Pancreas (tissue), 10 donors: ENCODE results near the gene LPIN3. TPM values are rescaled to one million over a fixed set of nuclear protein-coding genes. Genes with fewer than 3 reads are reported as not detected.

Experiments used
- ATAC-seq, 4 donors: fragments of 200-7000 bp; cut with Tn5 transposase; one replicate each; pipeline versions ENCODE4 v1.8.0 to v1.9.1; 2020; ENCODE audit warnings: mild to moderate bottlenecking in 4 of 4, moderate library complexity in 4 of 4
- DNase-seq, 6 donors: peaks; one replicate each; pipeline ENCODE4 v3.0.0-alpha.2; 2020
- FAIRE-seq: peaks from 2 replicates; lab custom pipeline; 2012; peaks lifted over from hg19 to GRCh38; lab: Jason Lieb, UNC
- H3K27ac ChIP-seq, 4 donors: fragments of 200-600 bp; sonication (generic); 1 replicate in 3 of 4; 2 replicates in 1 of 4; pipeline versions ENCODE4 v1.5.0 to v1.8.0; 2020
- H3K27me3 ChIP-seq, 4 donors: fragments of 200-600 bp; one replicate each; pipeline ENCODE4 v1.8.0; 2021
- H3K36me3 ChIP-seq, 3 donors: fragments of 200-600 bp; sonication (generic) in 1 of 3; one replicate each; pipeline versions ENCODE4 v1.5.0 to v1.8.0; 2020 to 2021
- H3K4me1 ChIP-seq, 3 donors: fragments of 200-600 bp; one replicate each; pipeline ENCODE4 v1.8.0; 2021
- H3K4me3 ChIP-seq, 4 donors: fragments of 200-600 bp; sonication (generic) in 2 of 4; one replicate each; pipeline versions ENCODE4 v1.5.0 to v1.8.0; 2020 to 2021
- H3K9me3 ChIP-seq, 4 donors: fragments of 200-600 bp; one replicate each; pipeline ENCODE4 v1.8.0; 2021
- CTCF ChIP-seq, 4 donors: fragments of 200-600 bp; sonication (generic) in 3 of 4; IDR thresholded peaks; one replicate each; pipeline versions ENCODE4 v1.5.0 to v1.8.0; 2021; ENCODE audit warnings: antibody characterized with exemption in 4 of 4
- WGBS, 2 donors: extraction: QIAGEN DNeasy Blood & Tissue Kit; methylation state at CpG; one replicate each; pipeline ENCODE4 v1.1.7; 2013; 5-methylcytosine and 5-hydroxymethylcytosine counted together
- intact Hi-C, 3 donors: fragments of 100-400 bp; cut with DNase I; formaldehyde crosslinking; loops; one replicate each; pipeline versions ENCODE4 v1.11.1 to v1.14.2; 2022
- polyA plus RNA-seq, 2 donors: library from polyadenylated mRNA; stranded (reverse); fragments of 200-250 nt; gene quantifications; one replicate each; pipeline ENCODE4 v1.2.3, GENCODE V29; 2013
- total RNA-seq, 6 donors: library from RNA; stranded (reverse); fragmentation: NEBNext Ultra II Directional in 4 of 6; extraction: Animal tissue kit (Norgen Biotek cat#: 25700) in 4 of 6; gene quantifications; one replicate each; pipeline versions ENCODE4 v1.2.1 to v1.2.4, GENCODE V29; 2021 to 2023
- donor health status: healthy with polysubstance abuse.
- donor health status: DM: no; HTN: no; CAD: no; lungs with moderate emphysema.
- donor health status: DM: no; HTN: no; CAD: no.
- donor health status: control.
- donor health status: control.
- donor health status: Bipolar disorder and iron deficiency.
- donor health status: DM: yes; HTN: yes; CAD: no.
- donor health status: DM: no; HTN: no; CAD: no.
- donor health status: DM: no; HTN: no; CAD: no.
- donor health status: DM: yes; HTN: yes; CAD: no.

Gene LPIN3
- total and polyA plus RNA-seq, 8 donors, result 3.9 to 47.5 (median 8.6) TPM

- Histone ChIP-seq H3K9me3 (no peaks in the 10 kb centered on the region), H3K27me3 (no peaks in the 10 kb centered on the region), H3K4me1 (peaks cover 0 to 3% (median 0%) of the 10 kb centered on the region in 3 donors), H3K4me3 (no peak overlapping the region), H3K36me3 (peaks cover 0 to 13% (median 0%) of the 10 kb centered on the region in 3 donors), H3K27ac (no peak overlapping the region)
- TF ChIP-seq CTCF (IDR thresholded peaks at IDR 0.05), result no peak
- 93% methylated on average over 13 of the region's 13 CpGs for WGBS, 2 donors
- intact Hi-C loops, result loop anchor here in 1 of 3 donors (10.0 kb wide), 1 partner anchor 374 kb away; no protein-coding TSS in a partner anchor
- FAIRE-seq, result no peak
- no peak for DNase-seq
- ATAC-seq, result no peak
Measured at GRCh38 chr20:41348430-41349172, 8.0 kb downstream of the LPIN3 start.

- Histone ChIP-seq H3K27me3 (no peaks in the 10 kb centered on the region), H3K27ac (no peak overlapping the region), H3K4me1 (peaks cover 0 to 3% (median 0%) of the 10 kb centered on the region in 3 donors), H3K9me3 (no peaks in the 10 kb centered on the region), H3K36me3 (peaks cover 0 to 13% (median 0%) of the 10 kb centered on the region in 3 donors), H3K4me3 (no peak overlapping the region)
- ATAC-seq, result no peak
- FAIRE-seq, result no peak
- DNase-seq, result no peak
- TF ChIP-seq CTCF (IDR thresholded peaks at IDR 0.05), result no peak
- 71 to 74% methylated on average over 2 of the region's 2 CpGs for WGBS, 2 donors
- intact Hi-C loops, result loop anchor here in 1 of 3 donors (10.0 kb wide), 1 partner anchor 374 kb away; no protein-coding TSS in a partner anchor
Measured at GRCh38 chr20:41349266-41349665, 8.6 kb downstream of the LPIN3 start.

- peaks cover 0 to 3% (median 0%) of the 10 kb centered on the region in 3 donors for H3K4me1 ChIP-seq
- H3K27ac ChIP-seq, result no peak overlapping the region
- no peak for DNase-seq
- no peak for TF ChIP-seq CTCF (IDR thresholded peaks at IDR 0.05)
- no peaks in the 10 kb centered on the region for H3K27me3 ChIP-seq
- 87% methylated on average over 7 of the region's 7 CpGs for WGBS, 2 donors
- H3K4me3 ChIP-seq, result no peak overlapping the region
- ATAC-seq, result no peak
- H3K36me3 ChIP-seq, result peaks cover 0 to 13% (median 0%) of the 10 kb centered on the region in 3 donors
- intact Hi-C loops, result loop anchor here in 1 of 3 donors (10.0 kb wide), 1 partner anchor 375 kb away; no protein-coding TSS in a partner anchor
- H3K9me3 ChIP-seq, result no peaks in the 10 kb centered on the region
- no peak for FAIRE-seq
Measured at GRCh38 chr20:41349943-41350342, 9.3 kb downstream of the LPIN3 start.

GRCh38 chr20:41350408-41350962 lies 9.9 kb downstream of the LPIN3 start:
- FAIRE-seq (no peak), DNase-seq (no peak), ATAC-seq (no peak)
- H3K27ac ChIP-seq, result no peak overlapping the region
- H3K4me3 ChIP-seq, result no peak overlapping the region
- H3K27me3 ChIP-seq, result no peaks in the 10 kb centered on the region
- WGBS, 2 donors, result 94 to 95% methylated on average over 7 of the region's 7 CpGs
- intact Hi-C loops, result no loop called here
- peaks cover 0 to 13% (median 0%) of the 10 kb centered on the region in 3 donors for H3K36me3 ChIP-seq
- H3K4me1 ChIP-seq, result peaks cover 0 to 3% (median 0%) of the 10 kb centered on the region in 3 donors
- H3K9me3 ChIP-seq, result no peaks in the 10 kb centered on the region
- no peak for TF ChIP-seq CTCF (IDR thresholded peaks at IDR 0.05)
